ENCODE data around the gene CEP104. TPM values are rescaled to one million over a fixed set of nuclear protein-coding genes. Genes with fewer than 3 reads are reported as not detected.

The CEP104 gene
- total RNA-seq, 1 experiment from 2014 or later, result 34.5 TPM

DNA sequence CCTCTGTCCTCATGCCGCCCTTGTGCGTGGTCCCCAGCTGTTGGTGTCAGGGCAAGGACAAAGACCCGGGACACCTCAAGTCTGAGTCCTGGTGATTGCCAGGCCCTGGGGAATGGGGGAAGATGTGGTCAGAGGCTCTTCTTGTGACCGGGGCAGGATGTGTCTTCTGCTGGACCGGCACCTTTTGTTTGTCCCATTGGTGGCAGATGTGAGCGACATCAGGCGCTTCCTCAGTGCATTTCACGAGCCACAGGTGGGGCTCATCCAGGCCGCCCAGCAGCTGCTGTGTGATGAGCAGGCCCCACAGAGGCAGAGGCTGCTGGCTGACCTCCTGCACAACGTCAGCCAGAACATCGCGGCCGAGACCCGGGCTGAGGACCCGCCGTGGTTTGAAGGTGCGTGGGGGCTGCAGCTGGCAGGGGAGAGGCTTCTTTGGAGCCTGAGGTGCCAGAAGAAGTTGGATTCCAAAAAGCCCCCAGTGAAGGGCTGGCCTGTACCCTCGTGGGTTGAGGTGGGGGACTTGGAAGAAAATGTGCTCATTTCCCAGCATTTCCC is 8.7 kb upstream of the CEP104 start:
- Histone ChIP-seq H2AK5ac (ENCODE audit: insufficient read length, low read length) (no peak overlapping the region), H4K91ac (ENCODE audit: insufficient read length, low read depth, low read length) (no peak overlapping the region), H2BK12ac (ENCODE audit: insufficient read length, low read depth, low read length) (no peak overlapping the region), H4K8ac (replicated peaks; ENCODE audit: insufficient read length, low read depth, low read length) (no peak overlapping the region), H3K79me2 (ENCODE audit: insufficient read depth, low read length) (no peaks in the 10 kb centered on the region), H2AFZ (ENCODE audit: low read length) (no peak overlapping the region), H3K56ac (ENCODE audit: insufficient read length, low read depth, low read length) (no peak overlapping the region), H3K79me1 (ENCODE audit: insufficient read depth, low read depth, low read length, poor library complexity, severe bottlenecking) (no peaks in the 10 kb centered on the region), H3K27me3 (ENCODE audit: insufficient read depth, low read length) (no peaks in the 10 kb centered on the region), H3K27ac (ENCODE audit: insufficient read length, low read depth, low read length) (no peak overlapping the region), H3T11ph (ENCODE audit: low read length) (no peak overlapping the region), H3K9ac (ENCODE audit: extremely low read depth, insufficient read length, low read length) (no peak overlapping the region), H2BK5ac (ENCODE audit: insufficient read length, low read length) (no peak overlapping the region), H4K5ac (ENCODE audit: insufficient read length, low read depth, low read length) (no peak overlapping the region), H3K18ac (ENCODE audit: insufficient read length, low read depth, low read length) (no peak overlapping the region), H3K14ac (ENCODE audit: insufficient read depth, low read length) (no peak overlapping the region), H3K4me1 (ENCODE audit: insufficient read depth, low read length) (no peaks in the 10 kb centered on the region), H3K4ac (ENCODE audit: low read depth, low read length) (no peak overlapping the region), H4K20me1 (ENCODE audit: control insufficient read depth, insufficient read depth, insufficient read length) (no peaks in the 10 kb centered on the region), H3K23ac (ENCODE audit: insufficient read length, low read depth, low read length) (no peak overlapping the region), H2BK15ac (ENCODE audit: low read depth, low read length) (no peak overlapping the region), H3K23me2 (ENCODE audit: insufficient read length, low read depth, low read length, poor library complexity, severe bottlenecking) (no peaks in the 10 kb centered on the region), H2BK20ac (ENCODE audit: low read depth, low read length, poor library complexity, severe bottlenecking) (no peak overlapping the region), H3K4me2 (ENCODE audit: insufficient read depth, insufficient read length, low read length) (no peak overlapping the region), H3K9me3 (ENCODE audit: control insufficient read depth, low read depth, low read length) (no peaks in the 10 kb centered on the region), H2BK120ac (ENCODE audit: low read depth, low read length, poor library complexity, severe bottlenecking) (no peak overlapping the region)
- H3K4me1 Mint-ChIP-seq, result peaks cover 2 to 6% of the 10 kb centered on the region in 2 experiments; a peak in 3 of 4 replicates
- TF ChIP-seq CTCF (conservative IDR thresholded peaks at IDR 0.05), result no peak
- no peak overlapping the region for H3K4me3 Mint-ChIP-seq
- H3K36me3 Mint-ChIP-seq (ENCODE audit: insufficient read depth in 1 of 3, low read depth in 3 of 3), result peaks cover 9 to 14% (median 11%) of the 10 kb centered on the region in 3 experiments
- WGBS (ENCODE audit: extremely low coverage, insufficient read length, low lambda C conversion rate), result no CpG with 5 or more reads among the region's 18 CpGs
- no peak for DNase-seq
- peaks cover 6% of the 10 kb centered on the region in 2 experiments; a peak in 4 of 5 replicates for H3K9me3 Mint-ChIP-seq
- H3K27ac Mint-ChIP-seq, result peak overlapping the region in 1 of 3 experiments; percentile 43; a peak in 1 of 7 replicates
- no peaks in the 10 kb centered on the region for H3K27me3 Mint-ChIP-seq (ENCODE audit: low read depth)

All from H9 (cell line).